ENCODE results near the gene TMCO4. TPM values are rescaled to one million over a fixed set of nuclear protein-coding genes. Genes with fewer than 3 reads are reported as not detected.
A peak's percentile ranks its signal among the peaks of the same experiment; 100 is the strongest.

Gene TMCO4
- total RNA-seq, 6 experiments from 2014 or later: 6.4 to 13.5 (median 9.8) TPM

DNA sequence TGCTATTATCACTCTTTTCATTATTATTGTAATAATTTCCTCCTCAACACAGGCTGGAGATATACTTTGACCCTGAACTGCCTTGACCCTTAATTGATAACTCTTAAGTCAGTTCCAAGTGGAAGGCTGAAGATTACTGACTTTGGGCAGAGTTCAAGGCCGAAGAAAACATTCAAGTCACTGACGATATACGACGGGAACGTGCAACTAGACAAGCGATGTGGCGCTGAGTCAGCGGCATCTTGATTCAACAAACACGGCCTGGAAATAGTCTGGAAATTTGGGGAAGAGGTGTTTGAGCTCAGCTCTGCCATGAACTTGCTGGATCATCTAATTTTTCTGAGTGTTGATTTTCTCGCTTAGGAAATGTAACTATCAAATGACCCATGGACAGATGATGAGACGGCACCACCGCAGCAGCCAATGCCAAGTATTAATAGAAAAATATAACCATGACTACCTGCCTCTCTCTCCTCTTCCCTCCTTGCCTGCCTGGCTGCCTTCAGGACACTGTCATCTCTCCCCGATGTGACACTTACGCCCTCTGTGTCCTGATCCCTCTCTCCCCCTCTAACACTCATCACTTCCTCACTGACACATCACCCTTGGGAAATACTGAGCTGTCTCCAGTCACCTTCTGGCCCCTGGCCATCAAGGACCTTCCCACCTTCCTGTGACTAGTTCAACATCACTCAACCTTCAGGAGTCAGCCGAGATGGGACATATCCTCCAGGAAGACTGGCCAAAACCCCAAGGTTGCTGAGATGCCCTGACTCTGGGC lies 49.4 kb downstream of the TMCO4 start:
- H3K9me3 ChIP-seq: no peaks in the 10 kb centered on the region
- H3K27ac ChIP-seq: no peak overlapping the region
- H3K36me3 ChIP-seq: peaks cover 0 to 7% (median 3%) of the 10 kb centered on the region in 4 donors
- H3K4me3 ChIP-seq: no peak overlapping the region
- no peak for ATAC-seq
- DNase-seq: no peak
- no peak for TF ChIP-seq POLR2A (IDR thresholded peaks at IDR 0.05)
- TF ChIP-seq, protein P1, sequence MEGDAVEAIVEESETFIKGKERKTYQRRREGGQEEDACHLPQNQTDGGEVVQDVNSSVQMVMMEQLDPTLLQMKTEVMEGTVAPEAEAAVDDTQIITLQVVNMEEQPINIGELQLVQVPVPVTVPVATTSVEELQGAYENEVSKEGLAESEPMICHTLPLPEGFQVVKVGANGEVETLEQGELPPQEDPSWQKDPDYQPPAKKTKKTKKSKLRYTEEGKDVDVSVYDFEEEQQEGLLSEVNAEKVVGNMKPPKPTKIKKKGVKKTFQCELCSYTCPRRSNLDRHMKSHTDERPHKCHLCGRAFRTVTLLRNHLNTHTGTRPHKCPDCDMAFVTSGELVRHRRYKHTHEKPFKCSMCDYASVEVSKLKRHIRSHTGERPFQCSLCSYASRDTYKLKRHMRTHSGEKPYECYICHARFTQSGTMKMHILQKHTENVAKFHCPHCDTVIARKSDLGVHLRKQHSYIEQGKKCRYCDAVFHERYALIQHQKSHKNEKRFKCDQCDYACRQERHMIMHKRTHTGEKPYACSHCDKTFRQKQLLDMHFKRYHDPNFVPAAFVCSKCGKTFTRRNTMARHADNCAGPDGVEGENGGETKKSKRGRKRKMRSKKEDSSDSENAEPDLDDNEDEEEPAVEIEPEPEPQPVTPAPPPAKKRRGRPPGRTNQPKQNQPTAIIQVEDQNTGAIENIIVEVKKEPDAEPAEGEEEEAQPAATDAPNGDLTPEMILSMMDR (IDR thresholded peaks at IDR 0.05): no peak
- no peaks in the 10 kb centered on the region for H3K27me3 ChIP-seq
- peaks cover 0 to 16% (median 7%) of the 10 kb centered on the region in 4 donors for H3K4me1 ChIP-seq
- intact Hi-C loops (cut with DNase I): no loop called here
- 77% methylated on average over 13 of the region's 15 CpGs for WGBS (ENCODE audit: insufficient coverage, low coverage, low lambda C conversion rate, missing lambda C conversion rate)

DNA sequence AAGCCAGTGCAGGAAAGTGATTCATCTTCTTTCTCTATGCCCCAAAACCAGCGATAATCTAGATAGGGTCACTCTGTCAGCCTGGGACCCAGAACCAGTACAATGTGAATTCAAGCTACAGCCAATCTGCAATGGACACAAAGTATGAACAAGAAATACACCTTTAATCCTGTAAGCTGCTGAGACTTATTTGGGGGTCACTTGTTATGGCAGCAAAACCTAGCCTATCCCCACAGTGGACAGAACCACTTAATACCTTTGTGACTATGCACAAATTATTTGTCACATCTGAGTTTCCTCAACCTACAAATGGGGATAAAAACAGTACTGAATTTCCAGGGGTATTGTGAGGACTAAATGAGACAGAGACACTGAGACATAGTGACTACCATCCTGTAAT lies 50.0 kb downstream of the TMCO4 start:
- ATAC-seq: no peak
- Histone ChIP-seq H3K4me1 (peaks cover 0 to 10% (median 4%) of the 10 kb centered on the region in 4 donors), H3K4me3 (no peak overlapping the region), H3K36me3 (peaks cover 0 to 7% (median 2%) of the 10 kb centered on the region in 4 donors), H3K27me3 (no peaks in the 10 kb centered on the region), H3K27ac (no peak overlapping the region), H3K9me3 (no peaks in the 10 kb centered on the region)
- no CpG with 5 or more reads among the region's 1 CpG for WGBS (ENCODE audit: insufficient coverage, low coverage, low lambda C conversion rate, missing lambda C conversion rate)
- TF ChIP-seq, protein P1 (IDR thresholded peaks at IDR 0.05): no peak
- no peak for TF ChIP-seq POLR2A (IDR thresholded peaks at IDR 0.05)
- DNase-seq: no peak
- intact Hi-C loops (cut with DNase I): no loop called here

DNA sequence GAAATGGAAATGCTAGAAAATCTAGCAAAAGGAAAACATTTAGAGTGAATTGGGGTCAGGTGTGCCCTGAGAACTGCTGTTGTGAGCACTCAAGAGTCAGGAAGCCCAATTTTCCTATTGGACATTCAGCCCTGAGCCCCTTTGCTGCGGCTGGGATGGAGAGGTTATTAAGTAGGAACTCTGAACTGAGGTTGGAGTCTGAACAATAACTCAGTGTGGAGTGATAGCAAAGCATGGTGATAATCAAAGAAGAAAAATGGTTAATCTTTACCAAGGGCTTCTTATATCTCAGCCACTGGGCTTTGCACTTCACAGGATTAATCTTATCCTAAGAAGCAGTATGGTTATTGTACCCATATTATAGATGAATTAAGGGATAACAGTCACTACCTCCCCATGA lies 52.0 kb downstream of the TMCO4 start:
- Histone ChIP-seq H3K9me3 (no peaks in the 10 kb centered on the region), H3K4me3 (no peak overlapping the region), H3K27me3 (no peaks in the 10 kb centered on the region), H3K4me1 (no peaks in the 10 kb centered on the region), H3K36me3 (peaks cover 0 to 7% (median 2%) of the 10 kb centered on the region in 4 donors), H3K27ac (no peak overlapping the region)
- ATAC-seq: no peak
- no peak for DNase-seq
- 100% methylated on average over 1 of the region's 1 CpG for WGBS (ENCODE audit: insufficient coverage, low coverage, low lambda C conversion rate, missing lambda C conversion rate)
- TF ChIP-seq POLR2A (IDR thresholded peaks at IDR 0.05): no peak
- TF ChIP-seq, protein P1 (IDR thresholded peaks at IDR 0.05): no peak
- intact Hi-C loops (cut with DNase I): no loop called here

DNA sequence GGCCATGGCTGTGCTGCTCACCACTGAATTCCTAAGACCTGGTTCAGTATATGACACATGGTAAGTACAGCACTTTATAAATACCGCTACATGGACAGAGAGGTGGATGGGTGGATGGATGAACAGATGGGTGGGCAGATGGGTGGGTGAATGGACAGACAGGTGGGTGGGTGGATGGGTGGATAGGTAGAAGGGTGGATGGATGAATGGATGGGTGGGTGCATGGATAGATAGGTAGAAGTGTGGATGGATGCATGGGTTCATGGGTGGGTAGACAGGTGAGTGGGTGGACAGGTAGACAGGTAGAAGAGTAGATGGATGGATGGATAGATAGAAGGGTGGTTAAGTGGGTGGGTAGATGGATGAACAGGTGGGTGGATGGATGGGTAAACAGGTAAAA lies 54.8 kb downstream of the TMCO4 start:
- intact Hi-C loops (cut with DNase I): no loop called here
- DNase-seq (no peak), ATAC-seq (no peak)
- Histone ChIP-seq H3K36me3 (peaks cover 0 to 4% (median 2%) of the 10 kb centered on the region in 4 donors), H3K4me1 (no peaks in the 10 kb centered on the region), H3K27me3 (no peaks in the 10 kb centered on the region), H3K4me3 (no peak overlapping the region), H3K27ac (no peak overlapping the region), H3K9me3 (no peaks in the 10 kb centered on the region)
- 89% methylated on average over 1 of the region's 1 CpG for whole genome bisulfite sequencing (ENCODE audit: insufficient coverage, low coverage, low lambda C conversion rate, missing lambda C conversion rate)
- no peak for TF ChIP-seq POLR2A (IDR thresholded peaks at IDR 0.05)

DNA sequence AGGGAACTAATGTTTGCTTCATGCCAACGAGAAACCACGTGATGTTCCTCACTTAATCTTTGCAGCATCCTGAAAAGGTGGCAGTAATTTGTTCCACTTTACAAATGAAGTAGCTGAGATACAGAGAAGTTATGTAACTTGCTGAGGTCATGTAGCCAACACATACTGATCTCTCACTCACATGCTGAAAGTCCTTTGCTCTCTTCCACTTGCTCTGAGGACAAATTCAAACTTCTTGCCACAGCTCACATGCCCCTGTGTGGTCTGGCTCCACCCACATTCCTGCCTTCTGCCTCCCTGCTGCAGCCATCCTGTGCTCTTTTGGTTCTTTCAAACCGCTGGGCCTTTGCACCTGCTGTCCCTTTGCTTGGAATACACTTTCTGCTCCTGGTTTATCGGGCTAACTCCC lies 55.4 kb downstream of the TMCO4 start:
- Histone ChIP-seq H3K27me3 (no peaks in the 10 kb centered on the region), H3K4me1 (no peaks in the 10 kb centered on the region), H3K9me3 (no peaks in the 10 kb centered on the region), H3K27ac (no peak overlapping the region), H3K36me3 (peaks cover 0 to 4% (median 2%) of the 10 kb centered on the region in 4 donors), H3K4me3 (no peak overlapping the region)
- DNase-seq: no peak
- peak in 2 of 4 donors; percentile 43 to 64 for ATAC-seq
- TF ChIP-seq POLR2A (IDR thresholded peaks at IDR 0.05): no peak
- TF ChIP-seq, protein P1 (IDR thresholded peaks at IDR 0.05): no peak
- 89% methylated on average over 4 of the region's 4 CpGs for WGBS (ENCODE audit: insufficient coverage, low coverage, low lambda C conversion rate, missing lambda C conversion rate)
- intact Hi-C loops (cut with DNase I): no loop called here

All from right lobe of liver (tissue), 6 donors.